ENCODE results near the gene LRRC42.

The LRRC42 gene

DNA sequence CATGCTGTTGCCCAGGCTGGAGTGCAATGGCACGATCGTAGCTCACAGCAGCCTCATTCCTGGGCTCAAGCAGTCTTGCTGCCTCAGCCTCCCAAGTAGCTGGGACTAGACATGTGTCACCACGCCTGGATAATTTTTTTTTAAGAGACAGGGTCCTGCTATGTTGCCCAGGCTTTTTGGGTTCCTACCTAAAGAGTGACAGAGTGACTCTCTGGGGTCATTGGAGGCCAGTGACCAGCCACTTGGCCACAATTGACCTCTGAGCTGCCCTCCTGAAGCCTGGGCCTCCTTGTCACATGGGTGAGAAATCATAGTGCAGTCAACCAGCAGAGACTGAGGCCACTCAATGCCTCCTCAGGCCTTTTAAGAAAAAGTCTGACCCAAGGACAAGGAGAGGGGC lies 46.4 kb upstream of the LRRC42 start:
- Histone ChIP-seq H3K27ac (ENCODE audit: low read length) (no peak overlapping the region), H3K9ac (ENCODE audit: low read length) (no peak overlapping the region), H3K27me3 (ENCODE audit: low read depth, low read length) (no peaks in the 10 kb centered on the region), H3K4me1 (ENCODE audit: low read length) (no peaks in the 10 kb centered on the region), H3K4me2 (ENCODE audit: low read length) (no peak overlapping the region), H3K36me3 (replicated peaks; ENCODE audit: low read depth, low read length) (no peaks in the 10 kb centered on the region), H4K20me1 (ENCODE audit: insufficient read depth, low read length) (no peaks in the 10 kb centered on the region), H2AFZ (ENCODE audit: low read depth, low read length) (no peak overlapping the region), H3K9me3 (ENCODE audit: insufficient read depth, low read length) (no peaks in the 10 kb centered on the region), H3K4me3 (ENCODE audit: low read length) (no peak overlapping the region), H3K79me2 (ENCODE audit: low read length) (no peaks in the 10 kb centered on the region)
- TF ChIP-seq, protein P1, sequence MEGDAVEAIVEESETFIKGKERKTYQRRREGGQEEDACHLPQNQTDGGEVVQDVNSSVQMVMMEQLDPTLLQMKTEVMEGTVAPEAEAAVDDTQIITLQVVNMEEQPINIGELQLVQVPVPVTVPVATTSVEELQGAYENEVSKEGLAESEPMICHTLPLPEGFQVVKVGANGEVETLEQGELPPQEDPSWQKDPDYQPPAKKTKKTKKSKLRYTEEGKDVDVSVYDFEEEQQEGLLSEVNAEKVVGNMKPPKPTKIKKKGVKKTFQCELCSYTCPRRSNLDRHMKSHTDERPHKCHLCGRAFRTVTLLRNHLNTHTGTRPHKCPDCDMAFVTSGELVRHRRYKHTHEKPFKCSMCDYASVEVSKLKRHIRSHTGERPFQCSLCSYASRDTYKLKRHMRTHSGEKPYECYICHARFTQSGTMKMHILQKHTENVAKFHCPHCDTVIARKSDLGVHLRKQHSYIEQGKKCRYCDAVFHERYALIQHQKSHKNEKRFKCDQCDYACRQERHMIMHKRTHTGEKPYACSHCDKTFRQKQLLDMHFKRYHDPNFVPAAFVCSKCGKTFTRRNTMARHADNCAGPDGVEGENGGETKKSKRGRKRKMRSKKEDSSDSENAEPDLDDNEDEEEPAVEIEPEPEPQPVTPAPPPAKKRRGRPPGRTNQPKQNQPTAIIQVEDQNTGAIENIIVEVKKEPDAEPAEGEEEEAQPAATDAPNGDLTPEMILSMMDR (IDR thresholded peaks at IDR 0.05; ENCODE audit: low read depth, low read length) = no peak
- no peak for TF ChIP-seq EZH2phosphoT487 (IDR thresholded peaks at IDR 0.05; ENCODE audit: low read depth)

DNA sequence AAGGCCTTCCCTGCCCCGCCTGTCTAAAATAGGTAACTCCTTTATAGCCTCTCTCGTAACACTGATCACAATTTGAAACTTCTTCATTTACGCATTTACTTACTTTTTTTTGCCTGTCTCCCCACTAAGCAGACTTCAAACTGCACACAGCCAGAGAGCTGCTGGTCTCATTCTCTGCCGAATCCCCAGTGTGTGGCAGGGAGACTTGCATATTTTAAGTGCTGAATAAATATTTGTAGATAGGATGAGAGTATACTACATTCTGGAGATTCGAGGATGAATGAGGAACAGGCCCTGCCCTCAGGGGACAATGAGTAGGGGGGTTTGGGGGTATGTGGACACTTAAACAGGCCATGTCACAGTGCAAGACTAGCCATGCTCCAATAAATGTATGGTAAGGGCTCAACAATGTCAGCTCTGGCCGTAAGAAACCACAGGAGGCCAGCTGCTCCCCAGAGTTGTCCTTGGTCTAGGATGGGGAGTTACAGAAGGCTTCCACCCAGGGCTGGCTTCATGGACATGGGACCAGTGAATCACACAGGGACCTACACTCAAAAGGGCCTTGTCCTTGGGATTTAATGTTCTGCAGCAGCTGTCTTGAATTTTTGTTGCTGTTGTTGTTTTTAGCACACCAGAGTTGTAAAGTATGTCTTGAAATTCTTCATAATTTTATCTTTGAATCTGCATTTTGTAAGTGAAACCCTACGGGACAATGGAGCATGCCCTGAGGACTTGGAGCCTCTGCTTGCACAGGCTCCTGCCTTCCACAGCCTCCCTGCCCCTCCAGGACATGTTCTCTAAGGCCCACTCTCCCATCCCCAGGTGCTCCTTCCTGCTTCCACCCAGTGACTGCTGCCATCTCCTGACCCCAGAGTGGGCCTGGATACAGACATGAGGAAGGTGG lies 43.7 kb upstream of the LRRC42 start:
- Histone ChIP-seq H3K9me3 (ENCODE audit: insufficient read depth, low read length) (no peaks in the 10 kb centered on the region), H3K36me3 (replicated peaks; ENCODE audit: low read depth, low read length) (no peaks in the 10 kb centered on the region), H2AFZ (ENCODE audit: low read depth, low read length) (no peak overlapping the region), H3K4me3 (ENCODE audit: low read length) (no peak overlapping the region), H3K27ac (ENCODE audit: low read length) (no peak overlapping the region), H3K4me2 (ENCODE audit: low read length) (no peak overlapping the region), H3K27me3 (ENCODE audit: low read depth, low read length) (no peaks in the 10 kb centered on the region), H3K4me1 (ENCODE audit: low read length) (no peaks in the 10 kb centered on the region), H3K9ac (ENCODE audit: low read length) (no peak overlapping the region), H4K20me1 (ENCODE audit: insufficient read depth, low read length) (no peaks in the 10 kb centered on the region), H3K79me2 (ENCODE audit: low read length) (no peaks in the 10 kb centered on the region)
- no peak for TF ChIP-seq EZH2phosphoT487 (IDR thresholded peaks at IDR 0.05; ENCODE audit: low read depth)
- TF ChIP-seq, protein P1 (IDR thresholded peaks at IDR 0.05; ENCODE audit: low read depth, low read length) = no peak

DNA sequence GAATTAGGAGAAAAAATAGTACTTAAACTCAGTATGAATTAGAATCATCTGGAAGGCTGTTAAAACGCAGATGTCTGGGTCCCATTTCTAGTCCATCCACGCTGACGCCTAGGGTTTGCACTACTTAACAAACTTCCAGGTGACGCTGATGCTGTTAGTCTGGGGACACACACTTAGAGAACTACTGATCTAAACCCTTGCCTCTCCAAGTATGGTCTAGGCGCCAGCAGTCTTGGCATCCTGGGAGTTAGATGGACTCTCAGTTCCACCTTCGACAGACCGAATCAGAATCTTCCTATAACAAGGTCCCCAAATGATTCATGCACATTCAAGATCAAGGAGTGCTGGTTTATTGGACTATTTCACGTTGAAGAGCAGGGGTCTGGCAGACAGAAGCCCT lies 40.6 kb upstream of the LRRC42 start:
- no peak overlapping the region for H3K9ac ChIP-seq (ENCODE audit: low read length)
- H3K9me3 ChIP-seq (ENCODE audit: insufficient read depth, low read length) = no peaks in the 10 kb centered on the region
- no peak overlapping the region for H2AFZ ChIP-seq (ENCODE audit: low read depth, low read length)
- H3K4me2 ChIP-seq (ENCODE audit: low read length) = no peak overlapping the region
- H3K4me1 ChIP-seq (ENCODE audit: low read length) = no peaks in the 10 kb centered on the region
- no peaks in the 10 kb centered on the region for H3K79me2 ChIP-seq (ENCODE audit: low read length)
- H3K27me3 ChIP-seq (ENCODE audit: low read depth, low read length) = no peaks in the 10 kb centered on the region
- no peaks in the 10 kb centered on the region for H4K20me1 ChIP-seq (ENCODE audit: insufficient read depth, low read length)
- H3K27ac ChIP-seq (ENCODE audit: low read length) = no peak overlapping the region
- H3K36me3 ChIP-seq (replicated peaks; ENCODE audit: low read depth, low read length) = no peaks in the 10 kb centered on the region
- no peak overlapping the region for H3K4me3 ChIP-seq (ENCODE audit: low read length)
- TF ChIP-seq, protein P1 (IDR thresholded peaks at IDR 0.05; ENCODE audit: low read depth, low read length) = no peak
- no peak for TF ChIP-seq EZH2phosphoT487 (IDR thresholded peaks at IDR 0.05; ENCODE audit: low read depth)

DNA sequence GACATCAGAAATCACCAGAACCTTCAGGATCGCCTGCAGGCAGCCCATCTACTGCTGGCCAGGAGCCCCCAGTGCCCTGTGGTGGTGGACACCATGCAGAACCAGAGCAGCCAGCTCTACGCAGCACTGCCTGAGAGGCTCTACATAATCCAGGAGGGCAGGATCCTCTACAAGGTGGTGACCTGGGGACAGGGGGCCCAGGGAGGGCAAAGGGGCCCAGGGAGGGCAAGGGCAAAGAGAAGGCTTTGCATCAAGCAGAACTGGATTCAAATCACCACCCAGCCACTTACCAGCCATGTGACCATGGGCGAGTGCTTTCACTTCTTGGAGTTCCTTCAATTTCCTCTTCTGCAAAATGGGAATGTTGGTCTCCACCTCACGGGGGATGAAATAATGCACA lies 40.0 kb upstream of the LRRC42 start:
- TF ChIP-seq, protein P1 (IDR thresholded peaks at IDR 0.05; ENCODE audit: low read depth, low read length) = no peak
- no peak for TF ChIP-seq EZH2phosphoT487 (IDR thresholded peaks at IDR 0.05; ENCODE audit: low read depth)
- no peaks in the 10 kb centered on the region for H3K9me3 ChIP-seq (ENCODE audit: insufficient read depth, low read length)
- H3K79me2 ChIP-seq (ENCODE audit: low read length) = no peaks in the 10 kb centered on the region
- H3K9ac ChIP-seq (ENCODE audit: low read length) = no peak overlapping the region
- H3K4me3 ChIP-seq (ENCODE audit: low read length) = no peak overlapping the region
- H3K4me2 ChIP-seq (ENCODE audit: low read length) = no peak overlapping the region
- no peaks in the 10 kb centered on the region for H4K20me1 ChIP-seq (ENCODE audit: insufficient read depth, low read length)
- H3K4me1 ChIP-seq (ENCODE audit: low read length) = no peaks in the 10 kb centered on the region
- H2AFZ ChIP-seq (ENCODE audit: low read depth, low read length) = no peak overlapping the region
- no peaks in the 10 kb centered on the region for H3K36me3 ChIP-seq (replicated peaks; ENCODE audit: low read depth, low read length)
- H3K27me3 ChIP-seq (ENCODE audit: low read depth, low read length) = no peaks in the 10 kb centered on the region
- no peak overlapping the region for H3K27ac ChIP-seq (ENCODE audit: low read length)
